ENCODE data around the gene LRRFIP1.

Gene LRRFIP1

GRCh38 chr2:237616734-237617586, 10.4 kb upstream of the LRRFIP1 start:
- DNase-seq (ENCODE audit: low spot score): peak; percentile 78

GRCh38 chr2:237617587-237617982, 9.8 kb upstream of the LRRFIP1 start:
- DNase-seq (ENCODE audit: low spot score): no peak

- peak; percentile 64 for DNase-seq (ENCODE audit: low spot score)
Measured at GRCh38 chr2:237618449-237618848, 8.9 kb upstream of the LRRFIP1 start.

GRCh38 chr2:237623428-237624403, 3.7 kb upstream of the LRRFIP1 start:
- DNase-seq (ENCODE audit: low spot score): no peak

- no peak for DNase-seq (ENCODE audit: low spot score)
Measured at GRCh38 chr2:237624565-237624964, 2.8 kb upstream of the LRRFIP1 start.

- no peak for DNase-seq (ENCODE audit: low spot score)
Measured at GRCh38 chr2:237625216-237625705, 2.1 kb upstream of the LRRFIP1 start.

- no peak for DNase-seq (ENCODE audit: low spot score)
Measured at GRCh38 chr2:237625777-237626176, 1.6 kb upstream of the LRRFIP1 start.

- no peak for DNase-seq (ENCODE audit: low spot score)
Measured at GRCh38 chr2:237626813-237627440, 460 bp upstream of the LRRFIP1 start.

- DNase-seq (ENCODE audit: low spot score): no peak
Measured at GRCh38 chr2:237628247-237629187, 1.1 kb downstream of the LRRFIP1 start.

- peak; percentile 48 for DNase-seq (ENCODE audit: low spot score)
Measured at GRCh38 chr2:237629188-237629534, 1.8 kb downstream of the LRRFIP1 start.

- peak; percentile 74 for DNase-seq (ENCODE audit: low spot score)
Measured at GRCh38 chr2:237629739-237630138, 2.4 kb downstream of the LRRFIP1 start.

GRCh38 chr2:237630216-237631000, 3.0 kb downstream of the LRRFIP1 start:
- no peak for DNase-seq (ENCODE audit: low spot score)

- no peak for DNase-seq (ENCODE audit: low spot score)
Measured at GRCh38 chr2:237631007-237631785, 3.8 kb downstream of the LRRFIP1 start.

- DNase-seq (ENCODE audit: low spot score): no peak
Measured at GRCh38 chr2:237631801-237632585, 4.6 kb downstream of the LRRFIP1 start.

- DNase-seq (ENCODE audit: low spot score): no peak
Measured at GRCh38 chr2:237633061-237633561, 5.7 kb downstream of the LRRFIP1 start.

GRCh38 chr2:237636578-237636977, 9.2 kb downstream of the LRRFIP1 start:
- no peak for DNase-seq (ENCODE audit: low spot score)

GRCh38 chr2:237637429-237638135, 10.2 kb downstream of the LRRFIP1 start:
- DNase-seq (ENCODE audit: low spot score): no peak

GRCh38 chr2:237638176-237638575, 10.8 kb downstream of the LRRFIP1 start:
- no peak for DNase-seq (ENCODE audit: low spot score)
